Jurkat, Clone E6-1 (cell line): ENCODE measurements around the gene METTL25.

Source experiments
- DNase-seq: peaks from one replicate; pipeline ENCODE4 v3.0.0-alpha.2; 2011; ENCODE audit warnings: low read depth, low spot score
- H3K4me3 ChIP-seq: 2 replicates; pipeline ENCODE4 v1.5.1; 2011; ENCODE audit warnings: mild to moderate bottlenecking, low read length, control low read depth, moderate library complexity

METTL25 gene

DNA sequence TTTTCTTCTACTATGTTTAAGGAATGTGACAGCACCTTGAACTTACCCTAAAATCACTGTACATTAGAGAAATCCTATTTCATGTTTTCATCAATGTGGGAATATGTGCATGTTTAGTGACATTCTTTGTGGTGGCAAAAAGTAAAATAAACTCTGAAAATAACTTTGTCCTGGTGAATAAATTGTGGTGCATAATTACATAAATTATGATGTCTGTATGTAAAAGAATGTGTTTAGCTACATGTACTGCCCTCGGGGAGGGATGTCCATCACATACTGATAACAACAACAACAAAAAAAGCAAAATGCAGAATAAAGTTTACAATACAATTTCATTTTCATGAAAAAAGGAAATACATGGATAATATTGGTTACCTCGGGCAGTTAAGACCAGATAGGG, 157.3 kb downstream of the METTL25 start:
- no peak overlapping the region for H3K4me3 ChIP-seq
- no peak for DNase-seq

- peak; percentile 16 for DNase-seq
- H3K4me3 ChIP-seq: no peak overlapping the region
Observed at GRCh38 chr12:82517027-82517426, 158.7 kb downstream of the METTL25 start.

DNA sequence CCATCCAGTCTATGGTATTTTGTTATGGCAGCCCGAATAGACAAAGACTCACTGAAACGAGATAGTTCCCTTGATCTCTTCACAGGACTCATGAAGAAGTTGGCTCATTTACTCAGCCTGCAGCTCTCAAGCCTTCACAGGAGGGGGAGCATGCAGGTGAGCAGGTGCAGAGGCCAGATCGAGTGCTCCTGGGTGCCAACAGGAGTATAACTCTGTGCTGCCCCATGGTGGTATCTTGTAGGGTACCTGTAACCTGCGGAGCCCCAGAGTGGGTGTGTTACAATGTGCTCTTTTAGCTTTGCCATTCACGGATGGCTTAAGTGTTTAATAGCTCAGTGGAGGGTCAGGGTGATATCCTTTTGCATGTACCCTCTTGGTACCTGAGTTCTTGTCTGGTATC, 159.5 kb downstream of the METTL25 start:
- no peak for DNase-seq
- no peak overlapping the region for H3K4me3 ChIP-seq

- DNase-seq: no peak
- H3K4me3 ChIP-seq: no peak overlapping the region
Observed at GRCh38 chr12:82519510-82519909, 161.2 kb downstream of the METTL25 start.

DNA sequence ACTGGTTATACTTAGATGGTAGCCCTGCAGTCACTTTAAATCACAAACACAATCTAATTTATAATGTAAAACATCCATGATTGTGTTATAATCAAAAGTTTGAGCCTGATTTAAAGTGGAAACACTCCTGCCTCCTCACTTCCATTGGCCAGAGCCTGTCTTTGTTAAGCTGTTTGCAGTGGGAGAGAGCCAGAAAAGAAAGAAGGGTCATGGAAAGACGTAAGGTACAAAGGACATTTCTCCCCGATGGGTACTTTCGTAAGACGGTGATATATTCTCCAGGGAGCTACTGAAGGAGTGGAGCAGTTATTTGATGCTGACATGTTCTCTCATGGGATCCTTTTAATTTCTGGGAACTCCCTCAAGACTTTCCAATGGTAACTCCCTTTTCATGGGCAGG, 164.0 kb downstream of the METTL25 start:
- H3K4me3 ChIP-seq: no peak overlapping the region
- DNase-seq: no peak

DNA sequence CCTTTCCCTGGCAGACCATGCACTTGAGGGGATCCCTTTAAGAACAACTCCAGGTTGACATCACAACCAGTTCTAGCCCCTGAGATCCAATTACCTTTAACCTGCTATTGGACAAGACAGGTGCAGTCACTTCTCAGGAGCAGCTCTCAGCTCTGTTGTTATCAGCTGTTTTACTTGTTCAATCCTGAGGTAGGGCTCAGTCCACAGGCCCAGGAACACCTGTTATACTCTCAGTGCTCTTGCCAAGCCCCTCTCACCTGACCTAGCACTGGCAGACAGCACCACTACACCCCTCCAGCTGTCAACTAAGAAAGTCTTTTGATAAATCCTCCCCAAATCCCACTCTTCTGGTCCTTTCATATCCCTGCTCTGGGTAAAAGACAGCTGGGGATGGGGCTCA, 164.4 kb downstream of the METTL25 start:
- H3K4me3 ChIP-seq: no peak overlapping the region
- no peak for DNase-seq

- no peak overlapping the region for H3K4me3 ChIP-seq
- DNase-seq: no peak
Observed at GRCh38 chr12:82523996-82524395, 165.7 kb downstream of the METTL25 start.

DNA sequence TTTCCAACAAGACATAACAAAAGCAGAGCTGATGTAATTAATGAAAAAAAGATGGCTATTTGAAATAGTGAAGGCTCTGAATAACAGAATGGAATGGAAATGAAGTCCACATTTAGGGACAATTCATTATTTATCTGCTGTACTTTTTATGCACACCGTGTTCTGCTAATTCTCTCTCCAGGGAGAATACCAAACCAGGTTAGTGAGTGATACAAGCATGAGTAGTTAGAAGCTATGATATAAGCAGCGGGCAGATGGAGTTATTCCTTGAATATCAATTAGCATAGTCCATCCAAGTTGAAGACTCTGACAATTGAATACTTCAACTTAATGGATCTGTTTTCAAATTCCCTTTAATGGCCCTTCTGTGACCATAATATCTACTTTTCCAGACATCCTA, 166.3 kb downstream of the METTL25 start:
- no peak for DNase-seq
- H3K4me3 ChIP-seq: no peak overlapping the region

GRCh38 chr12:82525616-82526015, 167.3 kb downstream of the METTL25 start:
- no peak for DNase-seq

DNA sequence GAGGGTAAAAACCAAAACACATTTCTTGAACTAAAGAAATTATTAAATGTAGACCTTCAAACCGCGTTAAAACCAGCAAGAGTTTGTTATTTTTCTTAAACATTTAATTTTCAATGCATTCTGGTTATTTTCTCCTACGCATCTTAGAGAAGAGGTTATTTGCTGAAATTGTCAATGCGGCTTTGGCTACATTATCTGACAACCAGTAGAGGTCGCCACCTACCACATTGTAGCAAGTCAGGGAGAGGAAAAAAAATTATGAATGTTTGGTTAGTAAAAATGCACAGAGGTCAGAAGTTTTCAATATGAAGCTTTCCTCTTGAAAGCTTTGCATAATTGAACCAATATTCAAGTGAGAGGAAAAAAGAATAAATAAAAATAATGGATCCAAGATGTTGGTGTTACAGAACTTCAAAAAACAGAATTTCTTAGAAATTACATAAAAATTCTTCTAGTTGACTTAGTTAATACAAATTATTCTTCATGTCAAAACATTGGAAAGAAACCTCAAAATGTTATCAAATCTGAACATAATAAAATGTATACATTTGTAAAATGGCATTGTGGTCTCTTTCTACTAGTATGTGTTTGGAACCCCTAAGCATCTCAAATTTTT, 168.9 kb downstream of the METTL25 start:
- no peak overlapping the region for H3K4me3 ChIP-seq

More at GRCh38 chr12:82525616-82526015, 167.3 kb downstream of the METTL25 start:
- H3K4me3 ChIP-seq: no peak overlapping the region

More for the DNA sequence above, 168.9 kb downstream of the METTL25 start:
- peak; percentile 50 for DNase-seq
